SJCRH30 (cell line): ENCODE results near the gene PCAT6. TPM values are rescaled to one million over a fixed set of nuclear protein-coding genes. Genes with fewer than 3 reads are reported as not detected.
"Not testable (repeated sequence)": the region's sequence is repeated elsewhere in the genome, so short reads cannot be mapped to it uniquely, and the experiment has no call there.

Experiments
- DNase-seq, 2 experiments: peaks; one replicate each; pipeline ENCODE4 v3.0.0-alpha.2; 2015 to 2020
- H3K27ac ChIP-seq: fragments of 250-450 bp; sonication (Bioruptor Pico); 2 replicates; pipeline ENCODE4 v1.5.1; 2020; ENCODE audit warnings: mild to moderate bottlenecking, moderate library complexity
- H3K27me3 ChIP-seq: fragments of 250-450 bp; sonication (Bioruptor Pico); 2 replicates; pipeline ENCODE4 v1.5.1; 2020; ENCODE audit warnings: mild to moderate bottlenecking, moderate library complexity
- H3K36me3 ChIP-seq: fragments of 250-450 bp; sonication (Bioruptor Pico); 2 replicates; pipeline ENCODE4 v1.5.1; 2020; ENCODE audit warnings: mild to moderate bottlenecking, moderate library complexity
- H3K4me1 ChIP-seq: fragments of 250-450 bp; sonication (Bioruptor Pico); 2 replicates; pipeline ENCODE4 v1.5.1; 2020; ENCODE audit warnings: mild to moderate bottlenecking, moderate library complexity
- H3K4me3 ChIP-seq: fragments of 250-450 bp; sonication (Bioruptor Pico); 2 replicates; pipeline ENCODE4 v1.5.1; 2020; ENCODE audit warnings: mild to moderate bottlenecking, moderate library complexity
- H3K9me3 ChIP-seq: fragments of 250-450 bp; sonication (Bioruptor Pico); replicated peaks from 2 replicates; pipeline ENCODE4 v1.5.1; 2020; ENCODE audit warnings: mild to moderate bottlenecking, moderate library complexity
- total RNA-seq: library from RNA; depleted of rRNA; stranded (reverse); fragments of >200 nt; shearing (Covaris generic); gene quantifications from 2 replicates; pipeline ENCODE4 v1.2.3, GENCODE V29; 2014; rRNA removed

PCAT6 gene
- total RNA-seq: 0.24 TPM in 1 of 2 replicates, not detected in the other

DNA sequence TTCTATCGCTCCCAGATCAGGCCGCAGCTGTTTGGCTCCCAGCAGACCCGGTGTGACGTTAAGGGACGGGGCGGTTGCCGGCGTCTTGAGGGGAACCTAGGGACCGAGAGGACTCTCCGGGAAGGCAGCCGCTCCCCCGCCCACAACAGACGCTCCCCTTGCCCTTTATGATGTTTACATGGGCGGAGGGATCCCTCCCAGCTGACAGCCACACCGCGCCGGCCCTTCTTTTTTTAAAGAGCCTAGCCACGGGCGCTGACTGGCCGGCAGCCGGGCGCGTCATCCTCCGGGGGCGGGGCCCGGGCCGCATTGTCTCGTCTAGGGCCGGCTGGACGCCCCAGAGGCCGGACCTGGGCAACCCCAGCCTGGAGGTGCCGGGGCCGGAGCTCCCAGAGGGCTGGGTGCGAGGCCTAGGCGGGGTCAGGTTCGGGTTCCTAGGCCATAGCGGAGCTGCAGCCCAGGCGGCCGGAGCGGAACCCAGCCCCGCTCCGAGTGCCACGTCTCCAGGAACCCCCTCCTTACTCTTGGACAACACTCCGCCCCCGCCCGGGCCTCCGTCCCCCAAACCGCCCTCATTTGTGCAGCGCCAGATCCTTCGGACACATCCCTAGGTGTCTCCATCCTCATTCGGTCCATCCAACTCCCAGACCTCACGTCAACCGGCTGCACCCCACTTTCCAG lies at the start of gene PCAT6:
Gene PCAT6, plus strand, starts transcription at position 340 of the 681 bp plus-strand sequence.
- no peaks in the 10 kb centered on the region for H3K36me3 ChIP-seq
- peaks cover 4% of the 10 kb centered on the region; the same call in 1 of the 2 replicates for H3K4me1 ChIP-seq
- no peaks in the 10 kb centered on the region for H3K9me3 ChIP-seq
- H3K27ac ChIP-seq: no peak within 1 kb of the TSS
- peak; percentile 96 to 97 for DNase-seq
- H3K27me3 ChIP-seq: no peaks in the 10 kb centered on the region; the same call in 1 of the 2 replicates
- H3K4me3 ChIP-seq: peak within 1 kb of the TSS; percentile 63

DNA sequence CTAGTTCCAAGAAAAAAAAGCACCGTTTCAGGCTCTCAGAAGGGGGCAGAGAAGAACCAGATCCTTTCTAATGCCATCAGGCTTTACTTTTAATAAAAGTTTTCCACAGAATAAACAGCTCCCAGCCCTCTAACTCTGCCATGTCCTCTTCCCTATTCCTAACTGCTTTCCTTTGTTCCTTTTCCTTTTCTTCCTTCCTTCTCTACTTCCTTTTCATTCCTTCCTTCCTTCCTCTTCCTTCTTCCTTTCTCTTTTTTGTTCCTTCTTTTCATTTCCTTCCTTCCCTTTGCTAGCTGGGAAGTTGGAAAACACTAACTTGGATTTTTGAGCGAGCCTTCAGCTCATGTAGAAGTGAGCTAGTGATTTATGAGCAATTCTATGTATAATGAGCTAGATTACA lies 48.7 kb upstream of the PCAT6 start:
- H3K9me3 ChIP-seq: no peaks in the 10 kb centered on the region
- no peak for DNase-seq
- H3K4me3 ChIP-seq: no peak overlapping the region
- peaks cover 4% of the 10 kb centered on the region; the same call in 1 of the 2 replicates for H3K36me3 ChIP-seq
- H3K27me3 ChIP-seq: no peaks in the 10 kb centered on the region
- H3K4me1 ChIP-seq: no peaks in the 10 kb centered on the region
- H3K27ac ChIP-seq: no peak overlapping the region

DNA sequence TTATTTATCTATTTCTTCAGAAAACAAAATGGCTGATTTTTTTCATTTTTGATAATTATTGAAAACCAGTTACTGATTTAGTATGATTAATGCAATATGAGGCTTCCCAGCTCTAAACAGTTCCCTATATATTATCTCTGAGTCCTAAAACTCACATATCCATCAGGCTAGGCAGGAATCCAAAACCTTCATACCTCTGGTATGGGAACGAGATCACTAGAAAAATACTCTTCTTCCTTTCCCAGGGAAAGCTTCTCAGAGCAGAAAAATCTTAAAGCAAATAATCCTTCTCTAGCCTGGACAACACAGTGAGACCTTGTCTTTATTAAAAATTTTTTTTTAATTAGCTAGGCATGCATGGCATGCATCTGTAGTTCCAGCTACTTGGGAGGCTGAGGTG lies 45.0 kb upstream of the PCAT6 start:
- no peaks in the 10 kb centered on the region for H3K27me3 ChIP-seq
- no peak overlapping the region for H3K27ac ChIP-seq
- no peak overlapping the region for H3K4me3 ChIP-seq
- no peaks in the 10 kb centered on the region for H3K4me1 ChIP-seq
- no peaks in the 10 kb centered on the region for H3K9me3 ChIP-seq
- peaks cover 4% of the 10 kb centered on the region; the same call in 1 of the 2 replicates for H3K36me3 ChIP-seq
- no peak for DNase-seq

DNA sequence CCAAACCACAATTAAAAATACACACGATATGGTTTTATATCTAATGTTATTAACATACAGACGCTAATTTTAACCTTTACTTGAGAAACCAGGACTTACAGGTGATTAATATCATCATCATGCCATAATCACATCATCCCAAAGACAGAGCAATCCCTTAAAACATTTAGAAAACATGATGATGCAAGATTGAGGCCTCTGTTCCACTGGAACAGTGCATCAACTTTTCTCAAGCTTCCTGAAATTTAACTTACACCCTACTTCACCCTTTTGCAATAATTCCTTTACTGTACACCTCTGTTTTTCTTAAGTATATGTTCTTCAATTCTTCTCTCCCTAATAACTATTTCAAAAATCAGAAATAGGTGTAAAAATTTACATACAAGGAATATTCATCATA lies 40.6 kb upstream of the PCAT6 start:
- H3K9me3 ChIP-seq: no peaks in the 10 kb centered on the region
- H3K36me3 ChIP-seq: peaks cover 16% of the 10 kb centered on the region
- no peak overlapping the region for H3K27ac ChIP-seq
- DNase-seq: no peak
- H3K27me3 ChIP-seq: no peaks in the 10 kb centered on the region
- no peak overlapping the region for H3K4me3 ChIP-seq
- H3K4me1 ChIP-seq: no peaks in the 10 kb centered on the region

DNA sequence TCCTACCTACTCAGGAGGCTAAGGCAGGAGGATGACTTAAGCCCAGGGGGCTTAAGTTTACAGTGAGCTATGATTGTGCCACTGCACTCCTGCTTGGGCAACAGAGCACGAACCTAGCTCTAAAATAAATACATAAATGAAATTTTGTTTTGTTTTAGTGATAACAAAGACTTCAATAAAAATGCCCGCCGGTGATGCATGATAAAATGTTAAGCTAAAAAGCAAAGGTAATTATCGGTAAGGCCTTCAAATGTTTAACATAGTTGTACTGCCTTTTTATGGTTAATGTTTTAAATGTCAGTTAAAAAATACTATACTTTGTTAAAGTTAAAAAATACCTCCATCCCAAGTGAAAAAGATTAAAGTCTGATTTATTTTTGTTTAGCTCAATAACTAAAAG lies 29.6 kb upstream of the PCAT6 start:
- H3K36me3 ChIP-seq: no peaks in the 10 kb centered on the region
- H3K4me3 ChIP-seq: no peak overlapping the region
- no peaks in the 10 kb centered on the region for H3K27me3 ChIP-seq
- no peaks in the 10 kb centered on the region for H3K9me3 ChIP-seq
- H3K27ac ChIP-seq: no peak overlapping the region
- H3K4me1 ChIP-seq: no peaks in the 10 kb centered on the region
- DNase-seq: no peak

DNA sequence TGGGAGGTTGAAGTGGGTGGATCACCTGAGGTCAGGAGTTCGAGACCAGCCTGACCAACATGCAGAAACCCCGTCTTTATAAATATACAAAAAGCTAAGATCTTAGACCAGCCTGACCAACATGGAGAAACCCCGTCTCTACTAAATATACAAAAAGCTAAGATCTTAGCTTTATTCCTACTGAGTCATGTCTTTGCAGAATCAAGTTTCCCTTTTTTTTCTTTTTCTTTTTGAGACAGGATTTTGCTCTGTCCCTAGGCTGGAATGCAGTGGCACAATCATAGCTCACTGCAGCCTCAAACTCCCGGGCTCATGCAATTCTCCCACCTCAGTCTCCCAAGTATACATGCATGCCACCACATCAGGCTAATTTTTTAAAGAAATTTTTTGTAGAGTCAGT lies 23.9 kb upstream of the PCAT6 start:
- Histone ChIP-seq H3K36me3 (no peaks in the 10 kb centered on the region), H3K4me3 (no peak overlapping the region), H3K9me3 (no peaks in the 10 kb centered on the region), H3K27ac (no peak overlapping the region), H3K4me1 (no peaks in the 10 kb centered on the region), H3K27me3 (no peaks in the 10 kb centered on the region)
- DNase-seq: no peak

DNA sequence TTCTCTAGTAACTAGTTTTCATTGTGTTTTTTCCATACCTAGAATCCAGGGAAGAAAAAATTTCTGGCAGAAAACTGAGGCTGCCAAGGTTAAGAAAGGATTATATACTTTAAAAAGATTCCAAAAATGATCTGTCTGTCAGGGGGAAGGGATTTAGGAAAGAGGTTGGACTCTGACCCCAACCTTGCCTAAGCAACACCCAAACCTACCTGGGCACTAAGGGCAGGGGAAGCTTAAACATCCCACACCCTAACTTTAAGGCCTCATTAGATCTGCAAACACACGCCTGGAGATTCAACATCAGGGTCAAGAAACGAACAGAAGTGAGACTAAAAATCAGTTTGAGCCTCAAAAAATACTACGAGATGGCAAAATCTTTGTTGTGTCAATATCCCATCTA lies 22.0 kb upstream of the PCAT6 start:
- H3K9me3 ChIP-seq: no peaks in the 10 kb centered on the region
- H3K36me3 ChIP-seq: no peaks in the 10 kb centered on the region
- no peaks in the 10 kb centered on the region for H3K27me3 ChIP-seq
- H3K4me1 ChIP-seq: no peaks in the 10 kb centered on the region
- DNase-seq: no peak
- H3K4me3 ChIP-seq: no peak overlapping the region
- H3K27ac ChIP-seq: no peak overlapping the region

DNA sequence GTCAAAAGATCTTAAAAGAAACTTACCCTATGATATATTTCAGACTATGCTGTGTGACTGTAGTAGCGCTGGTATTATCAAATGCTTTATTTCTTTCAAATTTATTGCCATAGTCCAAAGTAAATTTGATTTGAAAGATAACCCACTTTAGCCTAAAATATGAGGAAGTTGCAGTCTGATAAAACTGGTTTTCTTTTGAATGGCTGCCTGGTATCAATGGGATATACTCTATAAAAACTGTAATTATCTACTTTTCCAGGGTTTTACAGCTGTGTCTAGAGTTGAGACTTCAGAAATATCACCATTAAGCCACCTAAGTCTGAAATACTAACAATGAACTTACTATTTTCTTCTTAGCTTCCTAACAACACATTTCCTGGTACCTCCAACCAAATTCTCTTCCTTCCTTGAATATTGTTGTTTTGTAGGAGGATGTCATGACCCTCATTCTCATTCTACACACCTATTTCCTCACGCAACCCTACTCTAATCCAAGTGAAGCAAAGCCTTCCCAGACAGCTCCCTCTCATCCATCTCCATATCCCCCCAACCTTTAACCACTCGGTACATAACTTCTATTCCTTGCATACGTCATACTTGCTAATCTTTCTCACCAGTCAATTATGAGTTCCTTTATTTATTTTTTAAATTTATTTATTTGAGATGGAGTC lies 19.5 kb upstream of the PCAT6 start:
- Histone ChIP-seq H3K4me1 (no peaks in the 10 kb centered on the region), H3K36me3 (no peaks in the 10 kb centered on the region), H3K27me3 (no peaks in the 10 kb centered on the region), H3K9me3 (no peaks in the 10 kb centered on the region), H3K27ac (no peak overlapping the region), H3K4me3 (no peak overlapping the region)
- DNase-seq: no peak

DNA sequence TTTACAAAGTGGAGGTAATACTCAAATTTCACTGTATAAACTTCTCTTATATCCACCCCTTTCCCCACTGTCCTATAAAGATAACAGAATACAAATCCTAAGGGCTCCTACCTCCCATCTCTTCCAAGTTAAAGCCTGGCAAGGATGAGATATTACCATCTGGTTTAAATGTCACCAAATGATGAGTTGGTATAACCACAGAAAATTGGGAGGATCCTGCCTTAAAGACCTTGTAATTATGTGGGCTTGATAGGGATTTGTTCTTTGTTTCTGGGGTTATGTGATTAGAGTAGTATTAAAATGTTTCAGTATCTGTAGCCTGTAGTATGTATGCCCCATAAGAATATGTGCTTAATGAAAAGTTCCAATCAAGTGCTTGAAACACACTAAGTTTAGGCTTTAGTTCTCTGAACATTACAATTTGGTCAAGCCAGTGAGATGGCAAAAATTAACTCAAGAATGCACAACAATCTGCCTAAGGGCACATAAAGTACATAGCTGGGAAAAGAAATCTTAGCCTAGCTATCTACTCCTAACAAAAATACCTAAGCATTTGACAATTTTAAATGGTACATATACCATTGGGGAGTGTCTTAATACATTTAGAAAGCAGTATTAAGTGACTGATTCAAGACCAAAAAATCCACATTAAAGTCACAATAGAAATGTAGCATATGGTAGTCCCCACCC lies 16.6 kb upstream of the PCAT6 start:
- no peaks in the 10 kb centered on the region for H3K4me1 ChIP-seq
- no peaks in the 10 kb centered on the region for H3K9me3 ChIP-seq
- H3K27ac ChIP-seq: no peak overlapping the region
- H3K36me3 ChIP-seq: no peaks in the 10 kb centered on the region
- H3K27me3 ChIP-seq: no peaks in the 10 kb centered on the region
- no peak overlapping the region for H3K4me3 ChIP-seq
- no peak for DNase-seq

DNA sequence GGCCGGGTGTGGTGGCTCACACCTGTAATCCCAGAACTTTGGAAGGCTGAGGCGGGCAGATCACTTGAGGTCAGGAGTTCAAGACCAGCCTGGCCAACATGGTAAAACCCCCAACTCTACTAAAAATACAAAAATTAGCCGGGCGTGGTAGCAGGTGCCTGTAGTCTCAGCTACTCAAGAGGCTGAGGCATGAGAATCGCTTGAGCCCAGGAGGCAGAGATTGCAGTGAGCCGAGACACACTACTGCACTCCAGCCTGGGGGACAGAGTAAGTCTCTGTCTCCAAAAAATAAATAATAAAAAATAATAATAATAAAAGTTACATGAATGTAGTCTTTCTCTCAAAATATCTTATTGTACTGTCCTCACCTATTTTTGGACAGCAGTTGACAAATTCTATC lies 15.8 kb upstream of the PCAT6 start:
- H3K27ac ChIP-seq, H3K36me3 ChIP-seq, H3K9me3 ChIP-seq, H3K4me3 ChIP-seq, H3K27me3 ChIP-seq, DNase-seq, H3K4me1 ChIP-seq: not testable (repeated sequence)

DNA sequence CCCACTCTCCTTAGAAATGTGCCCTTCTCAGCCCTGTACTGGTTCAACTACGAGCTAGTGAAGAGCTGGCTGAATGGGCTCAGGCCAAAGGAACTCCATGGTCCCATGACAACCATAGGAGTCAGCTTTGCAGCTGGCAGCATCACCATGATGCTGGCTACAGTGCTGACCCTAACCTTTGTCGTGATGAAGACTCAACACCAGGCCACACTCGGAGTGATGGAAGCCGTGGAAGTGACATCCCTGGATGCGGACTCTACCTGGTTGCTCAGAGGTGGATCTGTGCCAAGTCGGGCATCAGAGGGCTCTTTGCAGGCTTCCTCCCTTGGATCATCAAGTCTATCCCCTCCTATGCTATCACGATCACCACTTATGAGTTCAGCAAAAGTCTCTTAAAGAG lies 14.1 kb upstream of the PCAT6 start:
- no peak for DNase-seq
- Histone ChIP-seq H3K4me1 (no peaks in the 10 kb centered on the region), H3K27me3 (no peaks in the 10 kb centered on the region), H3K36me3 (no peaks in the 10 kb centered on the region), H3K27ac (no peak overlapping the region), H3K9me3 (no peaks in the 10 kb centered on the region), H3K4me3 (no peak overlapping the region)

DNA sequence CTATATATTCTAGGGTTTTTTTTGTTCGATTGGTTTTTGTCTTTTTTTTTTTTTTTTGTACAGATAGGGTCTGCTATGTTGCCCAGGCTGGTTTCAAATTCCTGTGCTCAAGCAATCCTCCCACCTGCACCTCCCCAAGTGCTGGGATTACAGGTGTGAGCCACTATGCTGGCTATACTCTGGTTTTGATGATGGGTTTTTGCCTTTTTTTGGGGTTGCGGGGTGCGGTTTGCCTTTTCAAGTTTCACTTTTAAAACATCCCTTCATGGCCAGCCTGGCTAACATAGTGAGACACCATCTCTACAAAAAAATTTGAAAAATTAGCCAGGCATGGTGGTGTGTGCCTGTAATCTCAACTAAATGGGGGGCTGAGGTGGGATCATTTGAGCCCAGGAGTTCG lies 12.5 kb upstream of the PCAT6 start:
- no peak overlapping the region for H3K27ac ChIP-seq
- no peaks in the 10 kb centered on the region for H3K36me3 ChIP-seq
- H3K9me3 ChIP-seq: no peaks in the 10 kb centered on the region
- DNase-seq: no peak
- H3K4me3 ChIP-seq: no peak overlapping the region
- no peaks in the 10 kb centered on the region for H3K4me1 ChIP-seq
- no peaks in the 10 kb centered on the region for H3K27me3 ChIP-seq

DNA sequence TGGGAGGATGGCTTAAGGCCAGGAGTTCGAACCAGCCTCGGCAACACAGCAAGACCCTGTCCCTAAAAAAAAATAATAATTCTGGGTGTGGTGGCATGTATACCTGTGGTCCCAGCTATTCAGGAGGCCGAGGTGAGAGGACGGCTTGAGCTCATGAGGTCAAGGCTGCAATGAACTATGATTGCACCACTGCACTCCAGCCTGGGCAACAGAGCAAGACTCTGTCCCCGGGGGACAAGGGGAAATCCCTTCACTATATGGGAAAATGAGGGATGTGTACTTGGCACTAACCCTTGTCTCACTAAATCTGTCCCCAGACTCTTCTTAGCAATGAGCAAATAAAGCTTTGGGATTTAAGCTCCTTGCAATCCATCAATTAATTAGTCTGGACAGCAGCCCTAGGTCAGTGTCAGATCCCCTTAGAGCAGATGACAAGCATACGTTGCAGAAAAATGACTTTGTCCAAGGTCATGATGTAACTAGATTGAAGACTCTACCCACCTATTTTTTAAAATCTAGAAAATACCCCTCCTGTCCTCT lies 11.9 kb upstream of the PCAT6 start:
- Histone ChIP-seq H3K36me3 (no peaks in the 10 kb centered on the region), H3K9me3 (no peaks in the 10 kb centered on the region), H3K27me3 (no peaks in the 10 kb centered on the region), H3K4me3 (no peak overlapping the region), H3K27ac (no peak overlapping the region), H3K4me1 (no peaks in the 10 kb centered on the region)
- no peak for DNase-seq

DNA sequence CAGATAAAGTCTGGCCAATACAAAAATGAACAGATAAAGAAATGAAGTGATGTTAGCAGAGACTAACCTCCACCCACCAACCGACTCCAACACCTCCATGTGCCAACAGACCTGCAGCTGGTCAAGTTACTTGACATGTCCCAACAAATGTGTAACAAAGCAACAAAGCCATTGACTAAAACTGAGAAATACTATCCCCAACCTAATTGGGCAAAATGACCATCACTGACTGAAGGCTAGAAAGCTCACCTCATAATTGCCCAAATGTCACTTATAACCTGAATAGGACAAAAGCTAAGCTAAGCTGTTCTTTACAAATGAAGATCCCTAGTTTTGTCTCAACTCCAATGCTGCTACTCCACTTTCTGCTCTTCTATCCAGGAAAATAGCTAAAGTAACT lies 10.0 kb upstream of the PCAT6 start:
- Histone ChIP-seq H3K36me3 (no peaks in the 10 kb centered on the region), H3K27ac (no peak overlapping the region), H3K4me1 (no peaks in the 10 kb centered on the region), H3K27me3 (no peaks in the 10 kb centered on the region), H3K4me3 (no peak overlapping the region), H3K9me3 (no peaks in the 10 kb centered on the region)
- DNase-seq: no peak

DNA sequence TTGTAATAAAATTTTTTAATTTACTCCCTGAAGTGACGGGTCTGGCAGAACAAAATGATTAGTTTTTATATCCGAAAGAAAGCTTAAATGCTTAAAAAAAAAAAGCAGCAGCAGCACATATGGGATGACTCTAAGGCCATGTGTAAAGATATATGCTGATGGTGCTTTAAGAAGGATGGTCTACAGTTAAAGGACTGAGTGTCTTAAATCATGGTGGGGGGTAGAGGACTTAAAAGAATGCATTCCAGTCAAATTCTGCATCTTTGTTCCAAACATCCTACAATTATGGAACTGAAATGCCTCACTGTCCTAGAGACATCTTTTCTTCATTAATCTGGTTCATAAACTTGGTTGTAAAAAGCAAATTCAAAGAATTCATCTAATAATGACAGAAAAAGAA lies 9.6 kb upstream of the PCAT6 start:
- no peak overlapping the region for H3K4me3 ChIP-seq
- no peak for DNase-seq
- H3K27ac ChIP-seq: no peak overlapping the region
- H3K27me3 ChIP-seq: no peaks in the 10 kb centered on the region
- H3K4me1 ChIP-seq: no peaks in the 10 kb centered on the region
- no peaks in the 10 kb centered on the region for H3K9me3 ChIP-seq
- no peaks in the 10 kb centered on the region for H3K36me3 ChIP-seq
